Measurements from ENCODE around the gene LSM10. TPM values are rescaled to one million over a fixed set of nuclear protein-coding genes. Genes with fewer than 3 reads are reported as not detected.

The LSM10 gene
- total RNA-seq, 1 experiment from 2014 or later = 42.2 TPM

DNA sequence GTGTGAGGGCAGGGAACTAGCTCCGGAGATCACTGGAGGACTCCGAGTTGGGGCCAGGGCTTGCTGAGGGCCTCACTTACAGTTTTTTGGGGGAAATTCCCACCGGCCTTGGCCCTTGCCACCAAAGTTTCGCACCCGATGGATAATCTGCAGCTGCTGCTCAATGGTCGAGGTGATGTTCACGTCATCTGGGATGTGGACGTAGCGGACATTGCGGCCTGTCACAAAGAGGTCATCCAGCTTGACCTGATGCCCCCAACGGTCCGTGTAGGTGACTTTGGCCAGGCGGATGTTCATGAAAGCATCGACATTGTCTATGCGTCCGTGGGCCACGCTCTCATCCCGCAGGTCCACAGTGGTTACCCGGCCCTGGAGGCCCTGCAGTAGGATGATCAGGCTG, 4.0 kb downstream of the LSM10 start:
- Histone ChIP-seq H4K91ac (ENCODE audit: insufficient read length, low read depth, low read length) (no peak overlapping the region), H3T11ph (ENCODE audit: low read length) (no peak overlapping the region), H4K20me1 (ENCODE audit: control insufficient read depth, insufficient read depth, insufficient read length) (no peaks in the 10 kb centered on the region), H2BK20ac (ENCODE audit: low read depth, low read length, poor library complexity, severe bottlenecking) (no peak overlapping the region), H3K18ac (ENCODE audit: insufficient read length, low read depth, low read length) (no peak overlapping the region), H2AFZ (ENCODE audit: low read length) (no peak overlapping the region), H2AK5ac (ENCODE audit: insufficient read length, low read length) (no peak overlapping the region), H2BK120ac (ENCODE audit: low read depth, low read length, poor library complexity, severe bottlenecking) (no peak overlapping the region), H3K4me2 (ENCODE audit: insufficient read depth, insufficient read length, low read length) (no peak overlapping the region), H3K27me3 (ENCODE audit: insufficient read depth, low read length) (no peaks in the 10 kb centered on the region), H2BK15ac (ENCODE audit: low read depth, low read length) (no peak overlapping the region), H3K79me1 (ENCODE audit: insufficient read depth, low read depth, low read length, poor library complexity, severe bottlenecking) (peaks cover 4% of the 10 kb centered on the region), H2BK5ac (ENCODE audit: insufficient read length, low read length) (no peak overlapping the region), H3K23me2 (ENCODE audit: insufficient read length, low read depth, low read length, poor library complexity, severe bottlenecking) (peaks cover 7% of the 10 kb centered on the region), H3K56ac (ENCODE audit: insufficient read length, low read depth, low read length) (no peak overlapping the region), H4K5ac (ENCODE audit: insufficient read length, low read depth, low read length) (no peak overlapping the region), H3K9ac (ENCODE audit: extremely low read depth, insufficient read length, low read length) (no peak overlapping the region), H3K9me3 (ENCODE audit: control insufficient read depth, low read depth, low read length) (no peaks in the 10 kb centered on the region), H3K23ac (ENCODE audit: insufficient read length, low read depth, low read length) (no peak overlapping the region), H3K79me2 (ENCODE audit: insufficient read depth, low read length) (no peaks in the 10 kb centered on the region), H3K4me1 (ENCODE audit: insufficient read depth, low read length) (no peaks in the 10 kb centered on the region), H3K14ac (ENCODE audit: insufficient read depth, low read length) (no peak overlapping the region), H2BK12ac (ENCODE audit: insufficient read length, low read depth, low read length) (no peak overlapping the region), H3K27ac (ENCODE audit: insufficient read length, low read depth, low read length) (no peak overlapping the region), H4K8ac (replicated peaks; ENCODE audit: insufficient read length, low read depth, low read length) (no peak overlapping the region), H3K4ac (ENCODE audit: low read depth, low read length) (no peak overlapping the region)
- TF ChIP-seq, protein P1, sequence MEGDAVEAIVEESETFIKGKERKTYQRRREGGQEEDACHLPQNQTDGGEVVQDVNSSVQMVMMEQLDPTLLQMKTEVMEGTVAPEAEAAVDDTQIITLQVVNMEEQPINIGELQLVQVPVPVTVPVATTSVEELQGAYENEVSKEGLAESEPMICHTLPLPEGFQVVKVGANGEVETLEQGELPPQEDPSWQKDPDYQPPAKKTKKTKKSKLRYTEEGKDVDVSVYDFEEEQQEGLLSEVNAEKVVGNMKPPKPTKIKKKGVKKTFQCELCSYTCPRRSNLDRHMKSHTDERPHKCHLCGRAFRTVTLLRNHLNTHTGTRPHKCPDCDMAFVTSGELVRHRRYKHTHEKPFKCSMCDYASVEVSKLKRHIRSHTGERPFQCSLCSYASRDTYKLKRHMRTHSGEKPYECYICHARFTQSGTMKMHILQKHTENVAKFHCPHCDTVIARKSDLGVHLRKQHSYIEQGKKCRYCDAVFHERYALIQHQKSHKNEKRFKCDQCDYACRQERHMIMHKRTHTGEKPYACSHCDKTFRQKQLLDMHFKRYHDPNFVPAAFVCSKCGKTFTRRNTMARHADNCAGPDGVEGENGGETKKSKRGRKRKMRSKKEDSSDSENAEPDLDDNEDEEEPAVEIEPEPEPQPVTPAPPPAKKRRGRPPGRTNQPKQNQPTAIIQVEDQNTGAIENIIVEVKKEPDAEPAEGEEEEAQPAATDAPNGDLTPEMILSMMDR (conservative IDR thresholded peaks at IDR 0.05) = no peak
- H3K27ac Mint-ChIP-seq = no peak overlapping the region
- H3K4me3 Mint-ChIP-seq = no peak overlapping the region
- peaks cover 15 to 48% (median 32%) of the 10 kb centered on the region in 3 experiments; a peak in 6 of 7 replicates for H3K36me3 Mint-ChIP-seq (ENCODE audit: insufficient read depth in 1 of 3, low read depth in 3 of 3)
- no peaks in the 10 kb centered on the region; a peak in 1 of 5 replicates for H3K9me3 Mint-ChIP-seq
- WGBS (ENCODE audit: extremely low coverage, insufficient read length, low lambda C conversion rate) = no CpG with 5 or more reads among the region's 19 CpGs
- H3K4me1 Mint-ChIP-seq = peaks cover 13 to 14% of the 10 kb centered on the region in 2 experiments
- DNase-seq = no peak
- H3K27me3 Mint-ChIP-seq (ENCODE audit: low read depth) = no peaks in the 10 kb centered on the region
